GM12878 (cell line): ENCODE measurements around the gene FUT8. TPM values are rescaled to one million over a fixed set of nuclear protein-coding genes. Genes with fewer than 3 reads are reported as not detected.
A peak's percentile ranks its signal among the peaks of the same experiment; 100 is the strongest.
"Not testable (repeated sequence)": the region's sequence is repeated elsewhere in the genome, so short reads cannot be mapped to it uniquely, and the experiment has no call there.

Experiments used
- ATAC-seq: fragments of 200-7000 bp; cut with Tn5 transposase; 3 replicates; pipeline ENCODE4 v1.9.1; 2020; ENCODE audit warnings: mild to moderate bottlenecking, moderate library complexity
- BruUV-seq: library from RNA; stranded (reverse); fragments of 400-500 nt; replicated peaks from 2 replicates; lab custom pipeline; 2021; lab: Mats Ljungman, UMichigan
- CTCF ChIA-PET: fragments of 300-600 bp; sonication (Branson Sonifier 250); formaldehyde crosslinking; extraction: SDS; loops from one replicate; lab custom pipeline; 2021; ENCODE audit warnings: inconsistent platforms; lab: Yijun Ruan, JAX
- POLR2A ChIA-PET: fragments of 350-600 bp; formaldehyde crosslinking; extraction: SDS; loops from one replicate; lab custom pipeline; 2021; ENCODE audit warnings: inconsistent platforms; lab: Charles Lee
- RAD21 ChIA-PET: fragments of 300-600 bp; sonication (Branson Sonifier 250); formaldehyde crosslinking; loops from one replicate; lab custom pipeline; 2023; ENCODE audit warnings: antibody characterized with exemption; ENCODE audit not compliant: unreplicated experiment; lab: Charles Lee
- SMC1A ChIA-PET: fragments of 300-600 bp; sonication (Branson Sonifier 250); formaldehyde crosslinking; loops from one replicate; lab custom pipeline; 2023; ENCODE audit not compliant: unreplicated experiment, uncharacterized antibody; lab: Charles Lee
- DNase-seq: peaks from one replicate; pipeline ENCODE4 v3.0.0-alpha.2; 2011; ENCODE audit warnings: low read depth, low spot score
- FAIRE-seq: peaks from 3 replicates; lab custom pipeline; 2011; peaks lifted over from hg19 to GRCh38; lab: Jason Lieb, UNC
- H2AFZ ChIP-seq: 2 replicates; pipeline ENCODE4 v1.6.0; 2011; ENCODE audit warnings: low read depth, low read length, control low read depth; ENCODE audit not compliant: control insufficient read depth
- H3K27ac ChIP-seq: 2 replicates; pipeline ENCODE4 v1.5.1; 2011; ENCODE audit warnings: control low read depth; ENCODE audit not compliant: control insufficient read depth, insufficient read depth
- H3K27me3 ChIP-seq, 2 experiments: replicated peaks in 1 of 2; 2 replicates each; pipeline versions ENCODE4 v1.6.0 to v1.6.1; 2011; ENCODE audit warnings: low read length in 1 of 2; ENCODE audit not compliant: control insufficient read depth in 2 of 2, insufficient read depth in 2 of 2
- H3K36me3 ChIP-seq, 2 experiments: 2 replicates each; pipeline ENCODE4 v1.5.1; 2011; ENCODE audit warnings: low read length in 1 of 2; ENCODE audit not compliant: control insufficient read depth in 2 of 2, insufficient read depth in 2 of 2
- H3K4me1 ChIP-seq: 2 replicates; pipeline ENCODE4 v1.6.1; 2011; ENCODE audit warnings: mild to moderate bottlenecking, low read length, moderate library complexity, mixed read lengths; ENCODE audit not compliant: control insufficient read depth, insufficient read depth
- H3K4me2 ChIP-seq: 2 replicates; pipeline ENCODE4 v1.6.0; 2011; ENCODE audit warnings: control low read depth; ENCODE audit not compliant: control insufficient read depth, insufficient read depth
- H3K4me3 ChIP-seq: fragments of 200-600 bp; sonication (generic); 2 replicates; pipeline ENCODE4 v1.5.1; 2016
- H3K79me2 ChIP-seq: 2 replicates; pipeline ENCODE4 v1.6.0; 2011; ENCODE audit warnings: low read length; ENCODE audit not compliant: control insufficient read depth, insufficient read depth
- H3K9ac ChIP-seq: 2 replicates; pipeline ENCODE4 v1.8.0; 2011; ENCODE audit warnings: low read length, control low read depth, mixed read lengths; ENCODE audit not compliant: control insufficient read depth, insufficient read depth
- H3K9me3 ChIP-seq: replicated peaks from 3 replicates; pipeline ENCODE4 v1.5.1; 2011; ENCODE audit warnings: mild to moderate bottlenecking, low read length; ENCODE audit not compliant: control insufficient read depth, insufficient read depth
- H4K20me1 ChIP-seq: 2 replicates; pipeline ENCODE4 v1.6.0; 2011; ENCODE audit not compliant: control insufficient read depth, insufficient read depth
- ATF2 ChIP-seq: IDR thresholded peaks from 2 replicates; pipeline ENCODE4 v1.6.1; 2012; ENCODE audit warnings: low read length, inconsistent platforms
- BCL11A ChIP-seq: IDR thresholded peaks from 2 replicates; pipeline ENCODE4 v1.6.1; 2011; ENCODE audit warnings: low read depth, low read length
- HDAC2 ChIP-seq: fragments of 200-600 bp; sonication (generic); IDR thresholded peaks from 2 replicates; pipeline ENCODE4 v1.6.1; 2017
- IKZF2 ChIP-seq, 2 experiments: fragments of 450-650 bp; IDR thresholded peaks; 2 replicates each; pipeline ENCODE4 v1.6.1; 2017; ENCODE audit warnings: mild to moderate bottlenecking in 2 of 2, moderate library complexity in 2 of 2
- JUNB ChIP-seq: IDR thresholded peaks from 2 replicates; pipeline ENCODE4 v1.6.1; 2016; ENCODE audit warnings: antibody characterized with exemption, mild to moderate bottlenecking
- MLLT1 ChIP-seq: fragments of 450-650 bp; IDR thresholded peaks from 2 replicates; pipeline ENCODE4 v1.6.1; 2016; ENCODE audit warnings: mild to moderate bottlenecking
- MTA2 ChIP-seq: fragments of 450-650 bp; IDR thresholded peaks from 2 replicates; pipeline ENCODE4 v1.6.1; 2016; ENCODE audit warnings: low read depth, mild to moderate bottlenecking, moderate library complexity
- NFIC ChIP-seq: IDR thresholded peaks from 2 replicates; pipeline ENCODE4 v1.6.1; 2012; ENCODE audit warnings: low read depth, mild to moderate bottlenecking, inconsistent platforms, low read length, moderate library complexity
- NR2C2 ChIP-seq: IDR thresholded peaks from 2 replicates; pipeline ENCODE4 v1.6.1; 2011; ENCODE audit warnings: borderline replicate concordance, low read depth; ENCODE audit not compliant: control insufficient read depth, insufficient read length
- NR2F1 ChIP-seq: fragments of 450-650 bp; conservative IDR thresholded peaks from 2 replicates; pipeline ENCODE4 v1.6.1; 2017; ENCODE audit warnings: mild to moderate bottlenecking
- RELA ChIP-seq: fragments of 450-650 bp; IDR thresholded peaks from 2 replicates; pipeline ENCODE4 v1.8.0; 2014; ENCODE audit warnings: borderline replicate concordance; ENCODE audit not compliant: partially characterized antibody
- RUNX3 ChIP-seq: IDR thresholded peaks from 2 replicates; pipeline ENCODE4 v1.6.1; 2012; ENCODE audit warnings: low read length, inconsistent platforms
- SPI1 ChIP-seq: IDR thresholded peaks from 2 replicates; pipeline ENCODE4 v1.6.1; 2011; ENCODE audit warnings: low read depth, mild to moderate bottlenecking, low read length, moderate library complexity, borderline replicate concordance; ENCODE audit not compliant: insufficient read depth
- WGBS: methylation state at CpG from one replicate; pipeline ENCODE4 v1.1.6; 2016; ENCODE audit warnings: low lambda C conversion rate; ENCODE audit not compliant: insufficient replicate concordance, insufficient coverage; ENCODE audit errors: missing lambda C conversion rate; 5-methylcytosine and 5-hydroxymethylcytosine counted together
- in situ Hi-C: fragments of 300-500 bp; cut with MboI; formaldehyde crosslinking; loops from 9 replicates; pipeline ENCODE4 v1.14.3; 2018; ENCODE audit warnings: mixed read lengths
- intact Hi-C: fragments of 100-400 bp; cut with micrococcal nuclease; formaldehyde crosslinking; loops from one replicate; pipeline ENCODE4 v1.14.2; 2022; ENCODE audit not compliant: unreplicated experiment
- polyA plus RNA-seq, 11 experiments: library from polyadenylated mRNA; depleted of rRNA in 4 of 11; unstranded in 6 of 11; stranded (reverse) in 5 of 11; fragments of >200 nt; fragmentation: Nextera tagmentation in 4 of 11; fragmentation: Illumina TruSeq in 1 of 11; extraction: Ambion mirVana in 4 of 11; extraction: Trizol in 1 of 11; gene quantifications; 1 replicate in 1 of 11; 2 replicates in 10 of 11; pipeline versions ENCODE4 v1.2.1 to v1.2.3, GENCODE V29; 2011 to 2016; ENCODE audit warnings: inconsistent platforms in 2 of 11, missing spikeins in 2 of 11, low read depth in 1 of 11
- total RNA-seq, 4 experiments: library from RNA; depleted of rRNA in 3 of 4; stranded (reverse); fragments of >200 nt in 3 of 4; fragmentation: Illumina TruSeq in 1 of 4; extraction: Trizol in 1 of 4; gene quantifications; 2 replicates each; pipeline versions ENCODE4 v1.2.1 to v1.2.3, GENCODE V29; 2013 to 2021

Gene FUT8
- total and polyA plus RNA-seq, 10 of the 15 experiments (the other 5 are each of a cell fraction or from before 2014, with no cell fraction given), result 21.3 to 106 (median 66.3) TPM

GRCh38 chr14:65425885-65426284 lies 13.4 kb downstream of the FUT8 start:
- ATAC-seq (peak; percentile 94), FAIRE-seq (no peak), DNase-seq (peak; percentile 66)
- Histone ChIP-seq H3K9me3 (no peaks in the 10 kb centered on the region; the same call in 1 of the 3 replicates), H3K27me3 (no peaks in the 10 kb centered on the region), H3K4me1 (0 out of 2 replicates have a peak, but pooled peaks cover 3% of the 10 kb centered on the region), H4K20me1 (no peaks in the 10 kb centered on the region), H3K4me3 (no peak overlapping the region), H3K79me2 (peaks cover 81% of the 10 kb centered on the region), H2AFZ (no peak overlapping the region), H3K36me3 (no peaks in the 10 kb centered on the region; a peak in 1 of 4 replicates), H3K27ac (no peak overlapping the region), H3K9ac (no peak overlapping the region), H3K4me2 (peak overlapping the region; percentile 34; the same call in 1 of the 2 replicates)
- intact Hi-C loops, result no loop called here
- POLR2A ChIA-PET, result no interaction called here
- RAD21 ChIA-PET, result interaction anchor here (2.7 kb wide), 1 partner anchor 11 kb away, joined by 12 read pairs; no protein-coding TSS in a partner anchor
- in situ Hi-C loops, result no loop called here
- CTCF ChIA-PET, result no interaction called here
- TF ChIP-seq SPI1, result peak; percentile 30; the same call in 1 of the 2 replicates
- TF ChIP-seq MLLT1, result 0 out of 2 replicates have a peak, but pooled peaks have one; percentile 23
- peak; percentile 40; the same call in 1 of the 2 replicates for TF ChIP-seq NR2F1
- peak; percentile 36; the same call in 1 of the 2 replicates for TF ChIP-seq ATF2
- TF ChIP-seq BCL11A, result 0 out of 2 replicates have a peak, but pooled peaks have one; percentile 15
- TF ChIP-seq HDAC2, result no peak
- TF ChIP-seq NFIC, result peak; percentile 33; the same call in 1 of the 2 replicates
- TF ChIP-seq MTA2, result no peak
- TF ChIP-seq IKZF2 (IDR thresholded peaks at IDR 0.05), result peak in 1 of 2 experiments; percentile 22; a peak in 2 of 4 replicates
- no peak for TF ChIP-seq NR2C2
- peak; percentile 50 for TF ChIP-seq JUNB
- TF ChIP-seq RUNX3, result peak; percentile 85
- peak; percentile 15 for TF ChIP-seq RELA
- BruUV-seq, result no TSS peak
- SMC1A ChIA-PET, result interaction anchor here (3.3 kb wide), 1 partner anchor 11 kb away, joined by 25 read pairs; no protein-coding TSS in a partner anchor
- WGBS, result 14% methylated on average over 6 of the region's 6 CpGs

GRCh38 chr14:65426902-65427301 lies 14.4 kb downstream of the FUT8 start:
- ChIA-PET SMC1A (interaction anchor here (1.4 to 2.6 kb wide), 3 partner anchors 9 to 14 kb away, joined by 5 to 11 read pairs (median 9); no protein-coding TSS in a partner anchor), CTCF (interaction anchor here (4.8 kb wide), 1 partner anchor 11 kb away, joined by 27 read pairs; no protein-coding TSS in a partner anchor), RAD21 (interaction anchor here (0.9 kb wide), 1 partner anchor 12 kb away, joined by 3 read pairs; no protein-coding TSS in a partner anchor)
- H3K36me3 ChIP-seq, BruUV-seq, H3K9me3 ChIP-seq, H3K9ac ChIP-seq, ATAC-seq, H3K4me3 ChIP-seq, FAIRE-seq, in situ Hi-C loops, H3K27me3 ChIP-seq, POLR2A ChIA-PET, DNase-seq, H3K4me1 ChIP-seq, intact Hi-C loops, H4K20me1 ChIP-seq, H3K27ac ChIP-seq, H3K4me2 ChIP-seq, H2AFZ ChIP-seq: not testable (repeated sequence)
- peaks cover 80% of the 10 kb centered on the region for H3K79me2 ChIP-seq
- 98% methylated on average over 12 of the region's 12 CpGs for WGBS
